Measurements from ENCODE around the gene USP12. TPM values are rescaled to one million over a fixed set of nuclear protein-coding genes. Genes with fewer than 3 reads are reported as not detected.
"Not testable (repeated sequence)": the region's sequence is repeated elsewhere in the genome, so short reads cannot be mapped to it uniquely, and the experiment has no call there.

The USP12 gene
- total RNA-seq = 29.8 and 30.8 TPM in 2 replicates
- long read RNA-seq, full-length matches to known transcripts = 1 of 9 reads
- long read RNA-seq, partial matches to known transcripts = 3 of 9 reads
- long read RNA-seq, other reads (novel, unspliced or antisense) = 5 of 9 reads

- Mint-ChIP-seq H3K27me3 (no peaks in the 10 kb centered on the region), H3K27ac (peak within 1 kb of the TSS; percentile 97), H3K4me1 (ENCODE audit: low read depth) (peaks cover 25% of the 10 kb centered on the region), H3K9me3 (ENCODE audit: low read depth) (no peaks in the 10 kb centered on the region), H3K4me3 (ENCODE audit: low read depth) (peak within 1 kb of the TSS; percentile 90), H3K36me3 (ENCODE audit: insufficient read depth) (no peaks in the 10 kb centered on the region)
- TF ChIP-seq CTCF (IDR thresholded peaks at IDR 0.05; ENCODE audit: unreplicated experiment) = peak; percentile 43
- peak; percentile 59 for DNase-seq (ENCODE audit: low spot score, unreplicated experiment)
Observed at GRCh38 chr13:27171244-27171826, at the start of gene USP12. USP12 (minus strand) TSS chr13:27171811; CDS start chr13:27171639, 172 bp downstream.

GRCh38 chr13:27219611-27220010 is 48.0 kb upstream of the USP12 start:
- no peak overlapping the region for H3K27ac Mint-ChIP-seq
- TF ChIP-seq CTCF (IDR thresholded peaks at IDR 0.05; ENCODE audit: unreplicated experiment) = no peak
- H3K9me3 Mint-ChIP-seq (ENCODE audit: low read depth) = peaks cover 26% of the 10 kb centered on the region
- peaks cover 15% of the 10 kb centered on the region for H3K36me3 Mint-ChIP-seq (ENCODE audit: insufficient read depth)
- no peaks in the 10 kb centered on the region for H3K27me3 Mint-ChIP-seq
- H3K4me1 Mint-ChIP-seq (ENCODE audit: low read depth) = no peaks in the 10 kb centered on the region
- no peak for DNase-seq (ENCODE audit: low spot score, unreplicated experiment)
- H3K4me3 Mint-ChIP-seq (ENCODE audit: low read depth) = no peak overlapping the region

- H3K4me3 Mint-ChIP-seq (ENCODE audit: low read depth); DNase-seq (ENCODE audit: low spot score, unreplicated experiment); H3K27ac Mint-ChIP-seq; H3K27me3 Mint-ChIP-seq; H3K4me1 Mint-ChIP-seq (ENCODE audit: low read depth): not testable (repeated sequence)
- Mint-ChIP-seq H3K36me3 (ENCODE audit: insufficient read depth) (peaks cover 16% of the 10 kb centered on the region), H3K9me3 (ENCODE audit: low read depth) (peaks cover 21% of the 10 kb centered on the region)
Observed at GRCh38 chr13:27218861-27219260, 47.2 kb upstream of the USP12 start.

- H3K4me3 Mint-ChIP-seq (ENCODE audit: low read depth); H3K4me1 Mint-ChIP-seq (ENCODE audit: low read depth); H3K27me3 Mint-ChIP-seq; DNase-seq (ENCODE audit: low spot score, unreplicated experiment); H3K27ac Mint-ChIP-seq: not testable (repeated sequence)
- H3K9me3 Mint-ChIP-seq (ENCODE audit: low read depth) = peaks cover 16% of the 10 kb centered on the region
- peaks cover 18% of the 10 kb centered on the region for H3K36me3 Mint-ChIP-seq (ENCODE audit: insufficient read depth)
Observed at GRCh38 chr13:27217791-27218190, 46.2 kb upstream of the USP12 start.

- H3K27me3 Mint-ChIP-seq; H3K27ac Mint-ChIP-seq; H3K4me3 Mint-ChIP-seq (ENCODE audit: low read depth); DNase-seq (ENCODE audit: low spot score, unreplicated experiment); H3K4me1 Mint-ChIP-seq (ENCODE audit: low read depth): not testable (repeated sequence)
- H3K36me3 Mint-ChIP-seq (ENCODE audit: insufficient read depth) = peaks cover 13% of the 10 kb centered on the region
- peaks cover 12% of the 10 kb centered on the region for H3K9me3 Mint-ChIP-seq (ENCODE audit: low read depth)
Observed at GRCh38 chr13:27213386-27213785, 41.8 kb upstream of the USP12 start.

- Mint-ChIP-seq H3K36me3 (ENCODE audit: insufficient read depth) (peaks cover 15% of the 10 kb centered on the region), H3K9me3 (ENCODE audit: low read depth) (peaks cover 15% of the 10 kb centered on the region), H3K27me3 (no peaks in the 10 kb centered on the region), H3K4me3 (ENCODE audit: low read depth) (no peak overlapping the region), H3K4me1 (ENCODE audit: low read depth) (peaks cover 9% of the 10 kb centered on the region), H3K27ac (no peak overlapping the region)
- no peak for TF ChIP-seq CTCF (IDR thresholded peaks at IDR 0.05; ENCODE audit: unreplicated experiment)
- no peak for DNase-seq (ENCODE audit: low spot score, unreplicated experiment)
Observed at GRCh38 chr13:27211771-27212364, 40.3 kb upstream of the USP12 start.

GRCh38 chr13:27211271-27211670 is 39.7 kb upstream of the USP12 start:
- Mint-ChIP-seq H3K27ac (no peak overlapping the region), H3K9me3 (ENCODE audit: low read depth) (peaks cover 15% of the 10 kb centered on the region), H3K36me3 (ENCODE audit: insufficient read depth) (peaks cover 15% of the 10 kb centered on the region), H3K27me3 (no peaks in the 10 kb centered on the region), H3K4me1 (ENCODE audit: low read depth) (peaks cover 11% of the 10 kb centered on the region), H3K4me3 (ENCODE audit: low read depth) (no peak overlapping the region)
- TF ChIP-seq CTCF (IDR thresholded peaks at IDR 0.05; ENCODE audit: unreplicated experiment) = no peak
- no peak for DNase-seq (ENCODE audit: low spot score, unreplicated experiment)

All from progenitor cell of endocrine pancreas (in vitro differentiated cells).